Panc1 (cell line): Measurements from ENCODE around the gene ELP2. TPM values are rescaled to one million over a fixed set of nuclear protein-coding genes. Genes with fewer than 3 reads are reported as not detected.

Experiments used
- ATAC-seq: fragments of 200-7000 bp; cut with Tn5 transposase; 2 replicates; pipeline ENCODE4 v1.9.1; 2020; ENCODE audit warnings: mild to moderate bottlenecking, moderate library complexity
- BruUV-seq: library from RNA; stranded (reverse); fragments of 400-500 nt; replicated peaks from 2 replicates; lab custom pipeline; 2021; lab: Mats Ljungman, UMichigan
- CTCF ChIA-PET: fragments of 300-600 bp; sonication (Branson Sonifier 250); formaldehyde crosslinking; loops from one replicate; lab custom pipeline; 2022; ENCODE audit warnings: antibody characterized with exemption; lab: Charles Lee
- POLR2A ChIA-PET: fragments of 300-600 bp; sonication (Branson Sonifier 250); formaldehyde crosslinking; loops from one replicate; lab custom pipeline; 2022; ENCODE audit warnings: antibody characterized with exemption; lab: Charles Lee
- DNase-seq: peaks from one replicate; pipeline ENCODE4 v3.0.0-alpha.2; 2010; ENCODE audit warnings: low read depth, low spot score
- H3K27ac ChIP-seq: 2 replicates; pipeline ENCODE4 v1.5.1; 2011; ENCODE audit warnings: mild to moderate bottlenecking, low read length, inconsistent platforms
- H3K27me3 ChIP-seq: fragments of 200-500 bp; sonication (Bioruptor generic); 2 replicates; pipeline ENCODE4 v1.6.0; 2014; ENCODE audit warnings: low read length, inconsistent platforms; ENCODE audit not compliant: control insufficient read depth, insufficient read depth
- H3K36me3 ChIP-seq: fragments of 200-500 bp; sonication (Bioruptor generic); 2 replicates; pipeline ENCODE4 v1.5.1; 2014; ENCODE audit warnings: inconsistent platforms, mild to moderate bottlenecking, low read length, moderate library complexity; ENCODE audit not compliant: control insufficient read depth, insufficient read depth
- H3K4me1 ChIP-seq: 2 replicates; pipeline ENCODE4 v1.5.1; 2011; ENCODE audit warnings: inconsistent platforms, mild to moderate bottlenecking, low read length, moderate library complexity; ENCODE audit not compliant: control insufficient read depth, insufficient read depth
- H3K4me3 ChIP-seq, 2 experiments: 2 replicates each; pipeline ENCODE4 v1.5.1; 2011 to 2012; ENCODE audit warnings: low read depth in 2 of 2, low read length in 2 of 2, mild to moderate bottlenecking in 2 of 2, inconsistent platforms in 1 of 2, moderate library complexity in 1 of 2
- H3K9me3 ChIP-seq: fragments of 200-500 bp; sonication (Bioruptor generic); 2 replicates; pipeline ENCODE4 v1.5.1; 2014; ENCODE audit warnings: low read depth, mild to moderate bottlenecking, inconsistent platforms, low read length, moderate library complexity; ENCODE audit not compliant: control insufficient read depth, insufficient read depth
- POLR2AphosphoS5 ChIP-seq: IDR thresholded peaks from 2 replicates; pipeline ENCODE4 v1.6.1; 2012; ENCODE audit warnings: mild to moderate bottlenecking, low read depth, low read length, moderate library complexity
- SIN3A ChIP-seq: IDR thresholded peaks from 2 replicates; pipeline ENCODE4 v1.6.1; 2012; ENCODE audit warnings: low read depth, mild to moderate bottlenecking, low read length, moderate library complexity, borderline replicate concordance; ENCODE audit not compliant: insufficient read depth
- TCF7L2 ChIP-seq: IDR thresholded peaks from 2 replicates; pipeline ENCODE4 v1.6.1; 2011; ENCODE audit warnings: mild to moderate bottlenecking, low read depth, low read length, inconsistent platforms
- in situ Hi-C: cut with HindIII; loops from 2 replicates; pipeline ENCODE4 v1.10.0; 2016; ENCODE audit warnings: low sequenced_read_pairs, low pct_unique_long_range_greater_than_20kb
- intact Hi-C: fragments of 100-400 bp; cut with micrococcal nuclease; formaldehyde crosslinking; loops from one replicate; pipeline ENCODE4 v1.10.0; 2022; ENCODE audit not compliant: unreplicated experiment
- total RNA-seq: library from RNA; stranded (reverse); gene quantifications from one replicate; pipeline ENCODE4 v1.2.1, GENCODE V29; 2021; ENCODE audit not compliant: unreplicated experiment
- TF ChIP-seq, protein P1 (sequence below), 2 experiments: IDR thresholded peaks; 2 replicates each; pipeline ENCODE4 v1.6.1; 2011 to 2012; ENCODE audit warnings: low read depth in 2 of 2, control low read depth in 1 of 2, low read length in 1 of 2, mild to moderate bottlenecking in 1 of 2, moderate library complexity in 1 of 2; ENCODE audit not compliant: insufficient read depth in 1 of 2
- TF ChIP-seq, protein P2 (sequence below): fragments of 450-650 bp; IDR thresholded peaks from 2 replicates; pipeline ENCODE4 v1.5.1; 2017; ENCODE audit warnings: mild to moderate bottlenecking

The ELP2 gene
- total RNA-seq, 1 experiment from 2014 or later = 48.8 TPM

- Histone ChIP-seq H3K27ac (no peak overlapping the region), H3K36me3 (peaks cover 36% of the 10 kb centered on the region), H3K27me3 (no peaks in the 10 kb centered on the region), H3K4me1 (no peaks in the 10 kb centered on the region), H3K9me3 (no peaks in the 10 kb centered on the region), H3K4me3 (no peak overlapping the region)
- DNase-seq = no peak
- intact Hi-C loops (no loop called here), in situ Hi-C loops (no loop called here)
- no peak for ATAC-seq
- no TSS peak for BruUV-seq
- TF ChIP-seq, protein P1, sequence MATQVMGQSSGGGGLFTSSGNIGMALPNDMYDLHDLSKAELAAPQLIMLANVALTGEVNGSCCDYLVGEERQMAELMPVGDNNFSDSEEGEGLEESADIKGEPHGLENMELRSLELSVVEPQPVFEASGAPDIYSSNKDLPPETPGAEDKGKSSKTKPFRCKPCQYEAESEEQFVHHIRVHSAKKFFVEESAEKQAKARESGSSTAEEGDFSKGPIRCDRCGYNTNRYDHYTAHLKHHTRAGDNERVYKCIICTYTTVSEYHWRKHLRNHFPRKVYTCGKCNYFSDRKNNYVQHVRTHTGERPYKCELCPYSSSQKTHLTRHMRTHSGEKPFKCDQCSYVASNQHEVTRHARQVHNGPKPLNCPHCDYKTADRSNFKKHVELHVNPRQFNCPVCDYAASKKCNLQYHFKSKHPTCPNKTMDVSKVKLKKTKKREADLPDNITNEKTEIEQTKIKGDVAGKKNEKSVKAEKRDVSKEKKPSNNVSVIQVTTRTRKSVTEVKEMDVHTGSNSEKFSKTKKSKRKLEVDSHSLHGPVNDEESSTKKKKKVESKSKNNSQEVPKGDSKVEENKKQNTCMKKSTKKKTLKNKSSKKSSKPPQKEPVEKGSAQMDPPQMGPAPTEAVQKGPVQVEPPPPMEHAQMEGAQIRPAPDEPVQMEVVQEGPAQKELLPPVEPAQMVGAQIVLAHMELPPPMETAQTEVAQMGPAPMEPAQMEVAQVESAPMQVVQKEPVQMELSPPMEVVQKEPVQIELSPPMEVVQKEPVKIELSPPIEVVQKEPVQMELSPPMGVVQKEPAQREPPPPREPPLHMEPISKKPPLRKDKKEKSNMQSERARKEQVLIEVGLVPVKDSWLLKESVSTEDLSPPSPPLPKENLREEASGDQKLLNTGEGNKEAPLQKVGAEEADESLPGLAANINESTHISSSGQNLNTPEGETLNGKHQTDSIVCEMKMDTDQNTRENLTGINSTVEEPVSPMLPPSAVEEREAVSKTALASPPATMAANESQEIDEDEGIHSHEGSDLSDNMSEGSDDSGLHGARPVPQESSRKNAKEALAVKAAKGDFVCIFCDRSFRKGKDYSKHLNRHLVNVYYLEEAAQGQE (IDR thresholded peaks at IDR 0.05; ENCODE audit: insufficient read depth in 1 of 2, low read depth in 2 of 2, low read length in 1 of 2) = no peak
- TF ChIP-seq POLR2AphosphoS5 (no peak), SIN3A (no peak), TCF7L2 (no peak)
- TF ChIP-seq, protein P2, sequence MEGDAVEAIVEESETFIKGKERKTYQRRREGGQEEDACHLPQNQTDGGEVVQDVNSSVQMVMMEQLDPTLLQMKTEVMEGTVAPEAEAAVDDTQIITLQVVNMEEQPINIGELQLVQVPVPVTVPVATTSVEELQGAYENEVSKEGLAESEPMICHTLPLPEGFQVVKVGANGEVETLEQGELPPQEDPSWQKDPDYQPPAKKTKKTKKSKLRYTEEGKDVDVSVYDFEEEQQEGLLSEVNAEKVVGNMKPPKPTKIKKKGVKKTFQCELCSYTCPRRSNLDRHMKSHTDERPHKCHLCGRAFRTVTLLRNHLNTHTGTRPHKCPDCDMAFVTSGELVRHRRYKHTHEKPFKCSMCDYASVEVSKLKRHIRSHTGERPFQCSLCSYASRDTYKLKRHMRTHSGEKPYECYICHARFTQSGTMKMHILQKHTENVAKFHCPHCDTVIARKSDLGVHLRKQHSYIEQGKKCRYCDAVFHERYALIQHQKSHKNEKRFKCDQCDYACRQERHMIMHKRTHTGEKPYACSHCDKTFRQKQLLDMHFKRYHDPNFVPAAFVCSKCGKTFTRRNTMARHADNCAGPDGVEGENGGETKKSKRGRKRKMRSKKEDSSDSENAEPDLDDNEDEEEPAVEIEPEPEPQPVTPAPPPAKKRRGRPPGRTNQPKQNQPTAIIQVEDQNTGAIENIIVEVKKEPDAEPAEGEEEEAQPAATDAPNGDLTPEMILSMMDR = no peak
- CTCF ChIA-PET = no interaction called here
- POLR2A ChIA-PET = no interaction called here
Measured at GRCh38 chr18:36139245-36139644, 9.5 kb downstream of the ELP2 start.

DNA sequence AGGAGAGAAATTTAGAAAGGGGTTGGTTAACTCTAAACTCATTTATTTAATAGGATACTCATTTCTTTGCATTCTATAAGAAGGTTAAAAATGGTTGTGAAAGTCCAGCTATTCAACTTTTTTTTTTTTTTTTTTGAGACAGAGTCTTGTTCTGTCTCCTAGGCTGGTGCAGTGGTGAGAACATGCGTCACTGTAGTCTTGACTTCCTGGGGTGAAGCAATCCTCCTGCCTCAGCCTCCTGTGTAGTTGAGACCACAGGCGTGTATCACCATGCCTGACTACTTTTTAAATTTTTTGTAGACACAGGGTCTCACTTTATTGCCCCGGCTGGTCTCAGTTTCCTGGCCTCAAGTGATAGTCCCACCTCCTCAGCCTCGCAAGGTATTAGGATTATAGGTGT lies 11.9 kb downstream of the ELP2 start:
- no peak for DNase-seq
- no peaks in the 10 kb centered on the region for H3K4me1 ChIP-seq
- H3K4me3 ChIP-seq = no peak overlapping the region
- no peaks in the 10 kb centered on the region for H3K27me3 ChIP-seq
- ATAC-seq = no peak
- in situ Hi-C loops (no loop called here), intact Hi-C loops (no loop called here)
- no peak overlapping the region for H3K27ac ChIP-seq
- H3K36me3 ChIP-seq = peaks cover 38% of the 10 kb centered on the region
- TF ChIP-seq TCF7L2 (no peak), SIN3A (no peak), POLR2AphosphoS5 (no peak)
- TF ChIP-seq, protein P2 = no peak
- TF ChIP-seq, protein P1 (IDR thresholded peaks at IDR 0.05; ENCODE audit: insufficient read depth in 1 of 2, low read depth in 2 of 2, low read length in 1 of 2) = no peak
- BruUV-seq = no TSS peak
- ChIA-PET CTCF (no interaction called here), POLR2A (no interaction called here)
- H3K9me3 ChIP-seq = no peaks in the 10 kb centered on the region
